Suprapubic skin (tissue), 3 donors: ENCODE results near the gene MCEMP1.

Source experiments
- EP300 ChIP-seq: sonication (generic); formaldehyde crosslinking; IDR thresholded peaks from one replicate; pipeline ENCODE4 v1.6.1; 2017; ENCODE audit warnings: antibody characterized with exemption
- POLR2A ChIP-seq, 2 donors: fragments of 450-650 bp; IDR thresholded peaks; one replicate each; pipeline ENCODE4 v1.6.1; 2017; ENCODE audit warnings: antibody characterized with exemption in 2 of 2, mild to moderate bottlenecking in 2 of 2, moderate library complexity in 2 of 2
- TF ChIP-seq, protein P1 (sequence below), 2 donors: fragments of 200-600 bp in 1 of 2; fragments of 450-650 bp in 1 of 2; sonication (generic) in 1 of 2; IDR thresholded peaks; one replicate each; pipeline ENCODE4 v1.5.1; 2016 to 2019; ENCODE audit warnings: antibody characterized with exemption in 2 of 2, mild to moderate bottlenecking in 1 of 2, moderate library complexity in 1 of 2

DNA sequence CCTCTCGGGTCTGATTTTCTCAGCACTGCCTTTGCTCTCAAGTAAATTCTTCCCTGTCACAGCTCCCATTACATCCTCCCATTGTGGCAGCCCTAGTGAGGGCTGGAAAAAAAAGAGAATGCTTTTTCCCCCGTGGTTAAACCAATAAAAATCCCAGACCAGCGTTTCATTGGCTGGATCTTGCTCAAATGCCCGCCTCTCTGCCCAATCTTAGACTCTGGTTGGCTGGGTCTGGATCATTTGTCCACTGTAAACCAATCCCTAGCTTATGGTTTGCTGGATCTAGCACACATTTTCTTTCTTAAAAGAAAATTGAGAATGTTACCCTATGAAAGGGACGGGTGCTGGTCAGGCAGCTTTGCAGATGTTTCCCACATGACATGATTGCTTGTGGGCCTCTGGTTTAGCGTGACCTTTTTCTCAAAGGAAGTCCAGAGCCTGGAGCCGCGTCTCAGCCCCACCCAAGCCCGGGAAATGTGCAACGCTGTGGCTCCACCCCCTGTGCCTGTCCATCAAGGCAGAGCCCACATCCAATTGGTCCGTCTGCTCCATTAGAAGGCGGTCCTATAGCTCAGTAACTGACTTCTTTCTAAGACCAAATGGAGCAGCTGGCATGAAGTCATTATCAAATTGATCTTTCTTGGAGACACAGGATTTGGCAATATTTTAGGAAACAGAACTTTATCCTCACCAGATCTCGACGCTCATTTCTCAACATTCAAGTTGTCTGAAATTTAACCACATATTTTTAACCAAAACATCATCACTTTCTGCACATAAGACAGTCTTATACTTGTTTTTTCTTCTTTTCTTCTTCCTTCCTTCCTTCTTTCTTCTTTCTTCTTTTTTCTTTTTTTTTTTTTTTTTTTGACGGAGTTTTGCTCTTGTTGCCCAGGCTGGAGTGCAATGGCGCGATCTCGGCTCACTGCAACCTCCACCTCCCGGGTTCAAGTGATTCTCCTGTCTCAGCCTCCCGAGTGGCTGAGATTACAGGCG lies 2.6 kb upstream of the MCEMP1 start:
- TF ChIP-seq, protein P1, sequence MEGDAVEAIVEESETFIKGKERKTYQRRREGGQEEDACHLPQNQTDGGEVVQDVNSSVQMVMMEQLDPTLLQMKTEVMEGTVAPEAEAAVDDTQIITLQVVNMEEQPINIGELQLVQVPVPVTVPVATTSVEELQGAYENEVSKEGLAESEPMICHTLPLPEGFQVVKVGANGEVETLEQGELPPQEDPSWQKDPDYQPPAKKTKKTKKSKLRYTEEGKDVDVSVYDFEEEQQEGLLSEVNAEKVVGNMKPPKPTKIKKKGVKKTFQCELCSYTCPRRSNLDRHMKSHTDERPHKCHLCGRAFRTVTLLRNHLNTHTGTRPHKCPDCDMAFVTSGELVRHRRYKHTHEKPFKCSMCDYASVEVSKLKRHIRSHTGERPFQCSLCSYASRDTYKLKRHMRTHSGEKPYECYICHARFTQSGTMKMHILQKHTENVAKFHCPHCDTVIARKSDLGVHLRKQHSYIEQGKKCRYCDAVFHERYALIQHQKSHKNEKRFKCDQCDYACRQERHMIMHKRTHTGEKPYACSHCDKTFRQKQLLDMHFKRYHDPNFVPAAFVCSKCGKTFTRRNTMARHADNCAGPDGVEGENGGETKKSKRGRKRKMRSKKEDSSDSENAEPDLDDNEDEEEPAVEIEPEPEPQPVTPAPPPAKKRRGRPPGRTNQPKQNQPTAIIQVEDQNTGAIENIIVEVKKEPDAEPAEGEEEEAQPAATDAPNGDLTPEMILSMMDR (IDR thresholded peaks at IDR 0.05): no peak
- no peak for TF ChIP-seq POLR2A (IDR thresholded peaks at IDR 0.05)
- no peak for TF ChIP-seq EP300
